NCI-H2081 (cell line): ENCODE data around the gene LTB4R.
"Not testable (repeated sequence)": the region's sequence is repeated elsewhere in the genome, so short reads cannot be mapped to it uniquely, and the experiment has no call there.

ENCODE experiments used
- DNase-seq, 2 experiments: peaks; one replicate each; lab custom pipeline; 2025; lab: John Stamatoyannopoulos, UW

Gene LTB4R

DNA sequence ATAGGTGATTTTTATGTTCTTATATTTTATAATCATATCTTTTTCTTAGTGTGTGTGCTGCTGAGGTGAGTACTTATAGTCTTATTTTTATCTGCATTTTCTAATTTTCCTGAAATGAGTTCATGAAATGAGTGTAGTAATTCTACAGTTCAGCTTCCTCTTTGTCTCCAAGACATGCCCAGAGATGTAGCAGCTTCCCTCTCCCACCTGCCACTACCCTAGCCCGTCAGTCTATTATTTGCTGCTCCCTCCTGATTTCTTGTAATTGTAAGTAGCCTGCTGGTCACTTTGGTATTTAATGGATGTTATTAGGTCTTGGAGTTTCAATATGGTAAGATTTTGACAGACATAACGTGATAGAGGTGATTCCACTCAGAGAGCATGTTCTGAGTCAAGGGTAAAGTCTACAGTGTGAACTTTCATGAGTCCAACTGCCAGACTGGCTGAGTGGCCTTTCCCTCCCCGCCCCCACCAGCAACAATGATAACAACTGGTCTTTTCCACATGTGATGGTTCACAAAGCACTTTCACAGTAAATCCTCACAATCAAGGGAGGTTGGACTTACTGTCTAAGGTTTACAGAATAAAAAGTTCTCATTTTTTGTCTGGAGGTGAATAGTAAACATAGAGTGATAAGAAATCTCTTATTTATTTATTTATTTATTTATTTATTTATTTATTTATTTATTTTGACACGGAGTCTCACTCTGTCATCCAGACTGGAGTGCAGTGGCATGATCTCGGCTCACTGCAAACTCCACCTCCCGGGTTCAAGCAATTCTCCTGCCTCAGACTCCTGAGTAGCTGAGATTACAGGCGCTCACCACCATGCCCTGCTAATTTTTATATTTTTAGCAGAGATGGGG lies 32.7 kb downstream of the LTB4R start:
- no peak for DNase-seq

DNA sequence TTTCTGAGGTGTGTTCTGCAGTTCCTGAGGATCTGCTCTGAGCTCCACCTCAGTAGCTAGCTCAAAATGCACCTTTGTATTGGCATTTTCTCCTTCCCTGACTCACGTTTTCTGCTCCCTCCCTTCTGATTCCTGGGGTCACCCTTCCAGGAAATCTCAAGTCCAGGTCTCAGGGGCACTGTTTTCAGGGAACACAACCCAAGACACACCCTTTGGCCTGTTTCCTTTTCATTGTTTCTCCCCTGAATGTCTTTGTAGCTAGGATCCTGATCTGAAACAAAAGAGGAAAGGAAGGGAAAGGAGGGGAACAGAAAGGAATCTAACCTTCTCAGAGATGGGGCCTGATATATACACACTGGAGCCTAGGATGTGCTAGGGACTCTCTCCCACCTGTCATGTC lies 35.8 kb downstream of the LTB4R start:
- DNase-seq = no peak

DNA sequence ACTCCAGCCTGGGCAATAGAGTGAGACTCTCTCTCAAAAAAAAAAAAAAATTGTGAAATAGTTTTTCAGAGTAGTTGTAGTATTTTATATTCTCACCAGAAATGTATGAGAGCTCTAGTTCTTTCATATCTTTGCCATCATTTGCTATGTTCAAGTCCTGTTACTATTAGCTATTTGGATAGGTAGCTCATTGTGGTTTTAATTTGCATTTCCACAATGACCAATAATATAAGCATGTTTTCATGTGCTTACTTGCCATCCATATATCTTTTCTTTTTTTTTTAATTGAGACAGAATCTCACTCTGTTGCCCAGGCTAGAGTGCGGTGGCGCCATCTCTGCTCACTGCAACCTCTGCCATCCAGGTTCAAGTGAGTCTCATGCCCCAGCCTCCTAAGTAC lies 36.9 kb downstream of the LTB4R start:
- no peak for DNase-seq

DNA sequence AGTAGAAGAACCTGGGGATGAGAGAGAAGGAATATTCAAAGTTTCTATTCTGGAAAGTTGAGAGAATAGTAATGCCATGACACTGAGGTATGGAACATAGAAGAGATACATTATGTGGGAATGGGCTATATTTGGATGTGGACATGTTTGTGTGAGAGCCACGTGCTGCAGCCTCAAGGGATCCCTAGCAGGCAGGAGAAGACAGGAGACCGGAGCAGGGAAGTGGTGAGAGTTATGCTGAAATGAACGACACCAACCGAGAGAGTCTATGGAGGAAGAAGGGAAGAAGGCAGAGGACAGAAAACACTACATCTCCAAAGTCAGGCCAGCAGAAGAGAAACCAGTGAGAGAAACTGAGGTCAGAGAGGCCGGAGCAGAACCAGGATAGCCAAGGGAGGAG lies 38.4 kb downstream of the LTB4R start:
- DNase-seq = no peak

DNA sequence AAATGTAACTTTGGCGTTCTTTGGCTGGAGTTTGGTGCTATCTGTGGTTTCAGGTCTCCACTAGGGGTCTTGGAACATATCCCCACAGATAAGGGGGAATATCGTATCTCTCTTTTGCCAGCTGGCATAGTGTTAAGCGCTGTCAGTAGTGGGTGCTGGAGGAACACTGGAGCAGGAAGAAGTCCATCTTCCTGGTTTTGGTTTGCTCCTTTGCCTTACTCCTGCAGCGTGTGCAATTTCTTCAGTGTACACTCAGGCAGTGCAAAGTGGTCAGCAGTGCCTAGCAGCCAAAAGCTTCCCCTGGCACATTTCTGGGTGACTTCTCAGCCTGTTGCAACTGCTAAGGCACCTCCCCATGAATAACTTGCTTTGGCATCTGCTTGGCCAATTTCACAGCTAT lies 40.2 kb downstream of the LTB4R start:
- DNase-seq = no peak

DNA sequence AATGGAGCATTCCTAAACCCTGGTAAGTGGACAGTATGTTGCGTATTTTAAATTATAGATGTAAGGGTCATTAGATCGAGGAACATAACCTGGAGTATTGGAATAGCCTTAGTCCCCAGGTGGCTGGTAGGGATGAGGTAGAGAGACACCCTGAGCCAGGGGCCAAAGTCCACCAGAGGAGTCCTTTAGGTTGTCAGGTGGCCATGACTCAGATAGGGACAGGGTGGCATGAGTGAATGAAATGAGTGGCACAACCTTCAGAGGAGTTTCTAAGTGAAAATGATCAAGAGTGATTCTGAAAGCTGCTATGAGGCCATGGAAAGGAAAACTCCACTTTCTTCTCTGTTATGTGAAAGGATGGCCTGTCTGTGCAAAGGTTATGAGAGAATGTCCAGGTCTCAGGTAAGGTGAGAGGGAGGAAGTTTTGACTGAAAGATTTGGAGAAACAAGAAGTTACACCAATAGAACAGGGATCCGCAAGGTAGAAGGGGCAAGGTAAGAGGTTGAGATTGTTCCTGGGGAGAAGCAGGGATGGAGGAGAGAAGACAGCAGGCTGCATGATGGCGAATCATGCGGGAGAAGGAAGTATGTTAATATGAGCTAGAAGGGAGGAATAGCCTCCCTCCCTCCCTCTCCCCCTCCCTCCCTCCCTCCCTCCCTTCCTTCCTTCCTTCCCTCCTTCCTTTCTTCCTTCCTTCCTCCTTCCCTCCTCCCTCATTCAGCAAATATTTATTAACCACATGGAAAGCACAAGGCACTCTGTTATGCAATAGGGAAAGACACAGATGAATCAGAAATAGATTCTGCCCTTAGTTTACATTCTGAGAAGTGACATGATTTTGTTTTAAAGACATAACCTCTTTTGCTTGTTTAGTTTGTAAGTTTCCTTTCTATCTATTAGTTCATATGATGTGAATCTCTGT lies 42.5 kb downstream of the LTB4R start:
- no peak for DNase-seq

DNA sequence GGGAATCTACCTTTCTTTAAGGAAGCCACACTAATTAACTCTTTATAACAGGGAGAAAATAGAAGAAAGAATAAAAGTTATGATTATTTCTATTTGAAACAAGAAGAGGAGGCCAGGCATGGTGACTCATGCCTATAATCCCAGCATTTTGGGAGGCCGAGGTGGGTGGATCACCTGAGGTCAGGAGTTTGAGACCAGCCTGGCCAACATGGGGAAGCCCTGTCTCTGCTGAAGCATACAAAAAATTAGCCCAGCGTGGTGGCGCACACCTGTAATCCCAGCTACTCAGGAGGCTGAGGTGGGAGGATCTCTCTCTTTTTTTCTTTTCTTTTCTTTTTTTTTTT lies 43.2 kb downstream of the LTB4R start:
- DNase-seq = not testable (repeated sequence)

DNA sequence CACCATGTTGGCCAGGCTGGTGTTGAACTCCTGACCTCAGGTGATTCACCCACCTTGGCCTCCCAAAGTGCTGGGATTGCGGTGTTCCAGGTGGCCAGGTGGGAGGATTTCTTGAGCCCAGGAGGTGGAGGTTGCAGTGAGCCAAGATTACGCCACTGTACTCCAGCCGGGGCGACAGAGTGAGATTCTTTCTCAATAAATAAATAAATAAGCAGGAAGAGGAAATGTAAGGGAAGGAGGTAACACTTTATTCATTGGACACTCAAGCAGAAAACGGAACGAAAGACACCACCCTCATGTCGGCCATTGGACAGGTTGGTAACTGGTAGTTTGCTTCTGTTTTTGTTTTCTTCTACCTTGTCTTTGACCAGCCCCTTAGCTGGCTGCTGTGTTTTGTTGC lies 43.7 kb downstream of the LTB4R start:
- no peak for DNase-seq

DNA sequence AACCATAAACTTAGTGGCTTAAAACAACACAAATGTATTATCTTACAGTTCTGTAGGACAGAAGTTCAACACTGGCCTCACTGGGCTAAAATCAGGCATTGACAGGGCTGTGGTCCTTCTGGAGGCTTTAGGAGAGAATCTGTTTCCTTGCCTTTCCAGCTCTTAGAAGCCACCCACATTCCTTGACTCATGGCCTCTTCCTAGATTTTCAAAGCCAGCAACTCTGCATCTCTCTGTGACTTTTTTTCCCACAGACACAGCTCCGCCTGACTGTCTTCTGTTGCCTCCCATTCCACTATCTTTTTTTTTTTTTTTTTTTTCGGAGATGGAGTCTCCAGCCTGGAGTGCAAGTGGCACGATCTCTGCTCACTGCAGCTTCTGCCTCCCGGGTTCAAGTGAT lies 44.9 kb downstream of the LTB4R start:
- DNase-seq = no peak

DNA sequence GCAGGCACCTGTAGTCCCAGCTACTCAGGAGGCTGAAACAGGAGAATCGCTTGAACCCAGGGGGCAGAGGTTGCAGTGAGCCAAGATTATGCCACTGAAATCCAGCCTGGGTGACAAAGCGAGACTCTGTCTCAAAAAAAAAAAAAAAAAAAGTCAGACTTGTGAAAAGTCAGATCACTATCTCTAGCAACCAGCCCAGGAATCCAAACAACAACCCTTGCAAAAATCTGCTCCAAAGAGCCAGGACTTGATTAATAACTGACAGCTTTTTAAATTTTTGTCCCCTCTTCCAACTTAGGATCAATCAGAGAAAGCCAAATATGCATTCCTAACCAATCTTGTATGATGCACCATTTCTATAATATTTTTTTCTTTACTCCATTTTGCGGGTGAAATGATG lies 49.0 kb downstream of the LTB4R start:
- no peak for DNase-seq

DNA sequence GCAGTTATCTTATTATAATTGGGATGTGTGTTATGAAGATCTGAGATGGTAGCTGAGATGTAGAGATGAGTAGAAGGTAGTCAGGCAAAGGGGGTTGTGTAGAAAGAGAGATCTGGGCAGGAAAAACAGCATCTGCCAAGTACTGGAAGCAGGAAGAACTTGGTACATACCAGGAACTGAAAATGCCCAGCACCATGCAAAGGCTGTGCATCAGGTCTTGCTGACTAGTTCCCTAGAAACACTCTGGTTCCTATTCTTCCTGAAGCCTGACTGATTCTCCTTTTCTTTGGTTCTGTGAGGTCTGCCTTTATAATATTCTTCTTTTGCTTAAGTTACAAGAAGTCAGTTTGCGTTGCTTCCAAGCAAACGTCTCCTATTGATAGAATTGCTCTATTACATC lies 50.0 kb downstream of the LTB4R start:
- DNase-seq = no peak

DNA sequence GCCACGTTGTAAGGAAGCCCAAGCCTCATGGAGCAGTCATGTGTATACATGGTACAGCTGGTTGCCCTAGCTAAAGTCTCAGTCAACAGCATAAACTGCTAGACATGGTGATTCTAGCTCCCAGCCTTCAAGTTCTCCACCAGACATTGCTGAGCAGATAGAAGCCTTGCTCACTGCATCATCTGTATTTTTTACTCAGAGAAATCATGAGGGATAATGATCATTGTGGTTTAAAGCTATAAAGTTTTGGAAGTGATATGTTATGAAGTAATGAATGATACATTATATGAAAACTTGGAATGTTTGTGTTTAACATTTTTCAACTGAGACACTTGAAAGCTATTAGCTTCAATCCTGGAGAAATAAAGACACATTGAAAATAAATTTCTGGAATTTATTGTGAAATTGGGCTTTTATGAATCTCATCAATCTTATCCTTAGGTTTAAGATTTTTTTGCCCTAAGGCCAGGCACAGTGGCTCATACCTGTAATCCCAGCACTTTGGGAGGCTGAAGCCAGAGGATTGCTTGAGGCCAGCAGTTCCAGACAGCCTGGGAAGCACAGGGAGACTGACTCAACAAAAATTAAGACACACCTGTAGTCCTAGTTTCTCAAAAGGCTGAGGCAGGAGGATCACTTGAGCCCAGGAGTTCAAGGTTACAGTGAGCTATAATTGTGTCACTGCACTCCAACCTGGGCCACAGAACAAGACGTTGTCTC lies 51.1 kb downstream of the LTB4R start:
- no peak for DNase-seq

DNA sequence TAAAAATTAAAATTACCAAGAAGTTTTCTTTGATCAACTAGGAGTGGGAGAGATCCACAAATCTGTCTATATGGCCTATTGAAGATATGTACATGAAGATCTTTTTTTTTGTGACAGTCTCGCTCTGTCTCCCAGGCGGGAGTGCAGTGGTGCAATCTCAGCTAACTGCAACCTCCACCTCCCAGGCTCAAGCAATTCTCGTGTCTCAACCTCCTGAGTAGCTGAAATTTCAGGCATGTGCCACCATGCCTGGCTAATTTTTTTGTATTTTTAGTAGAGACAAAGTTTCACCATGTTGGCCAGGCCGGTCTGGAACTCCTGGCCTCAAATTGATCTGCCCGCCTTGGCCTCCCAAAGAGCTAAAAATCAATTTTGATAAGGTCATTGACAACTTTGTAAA lies 52.1 kb downstream of the LTB4R start:
- no peak for DNase-seq

DNA sequence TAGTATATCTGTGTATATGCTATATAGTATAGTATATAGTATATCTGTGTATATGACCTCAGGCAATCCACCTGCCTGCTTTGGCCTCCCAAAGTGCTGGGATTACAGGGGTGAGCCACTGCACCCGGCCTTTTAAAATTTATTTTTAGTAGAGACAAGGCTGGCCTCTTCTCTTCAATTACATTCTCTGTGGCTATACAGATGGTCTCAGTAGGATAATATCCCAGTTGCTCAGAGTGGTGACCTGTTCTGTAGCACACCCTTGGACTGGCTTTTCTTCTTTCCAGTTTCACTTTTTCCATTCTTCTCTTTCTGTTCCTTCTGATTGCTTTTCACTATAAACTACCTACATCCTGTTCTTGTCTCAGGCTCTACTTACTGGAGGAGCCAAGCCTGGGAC lies 53.5 kb downstream of the LTB4R start:
- no peak for DNase-seq

DNA sequence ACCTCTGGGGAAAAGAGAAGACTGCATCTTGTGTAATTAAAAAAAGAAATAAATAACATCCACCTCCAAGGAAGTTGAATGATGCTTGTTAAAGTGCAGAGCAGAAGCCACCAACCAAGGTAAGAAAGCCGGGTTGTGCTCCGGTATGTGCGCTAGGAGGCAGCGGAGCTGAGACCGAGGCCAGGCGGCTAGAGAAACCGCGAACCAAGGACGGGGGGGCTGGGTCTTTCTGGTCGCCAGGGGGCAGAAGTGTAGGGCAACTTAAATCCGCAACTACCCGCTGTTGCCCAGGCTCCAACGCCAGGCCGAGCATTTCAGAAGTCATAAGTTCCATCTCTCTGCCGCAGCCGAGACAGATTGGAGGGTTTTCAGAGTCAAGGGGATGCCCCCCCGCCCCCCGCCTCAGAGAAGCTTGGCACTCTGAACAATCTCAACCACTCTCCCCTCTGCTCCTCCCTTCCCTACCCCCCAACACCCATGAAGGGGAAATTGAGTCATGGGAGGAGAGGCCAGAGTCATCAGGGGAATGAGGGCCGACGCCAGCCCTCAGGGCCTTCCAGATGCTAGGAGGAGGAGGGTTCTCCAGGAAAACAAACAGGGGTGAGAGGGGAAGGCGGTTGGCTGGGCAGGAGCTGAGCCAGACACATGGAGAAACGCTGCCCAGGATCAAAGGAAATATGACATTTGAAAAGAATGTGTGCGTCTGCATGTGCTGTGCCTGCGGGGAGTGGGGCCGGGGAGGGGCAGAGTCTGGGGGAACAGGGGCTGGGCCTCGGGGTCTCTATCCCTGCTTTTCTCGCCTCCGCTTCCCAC lies 54.5 kb downstream of the LTB4R start:
- DNase-seq = peak; percentile 17 to 56

DNA sequence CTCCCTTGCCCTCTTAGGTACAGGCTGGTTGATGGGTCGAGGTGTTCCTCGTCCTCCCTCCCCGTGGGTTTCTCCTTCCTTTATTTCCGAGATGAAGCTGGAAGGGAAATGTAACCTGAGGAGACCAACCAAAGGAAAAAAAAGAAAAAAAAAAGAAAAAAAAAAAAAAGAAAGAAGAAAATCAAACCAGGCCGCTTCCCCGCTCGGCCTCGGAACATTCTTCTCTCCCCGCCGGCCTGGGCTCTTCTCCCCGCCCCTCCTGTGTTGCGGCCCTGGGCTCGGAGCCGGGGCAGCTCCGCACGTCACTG lies 55.1 kb downstream of the LTB4R start:
- DNase-seq = no peak

DNA sequence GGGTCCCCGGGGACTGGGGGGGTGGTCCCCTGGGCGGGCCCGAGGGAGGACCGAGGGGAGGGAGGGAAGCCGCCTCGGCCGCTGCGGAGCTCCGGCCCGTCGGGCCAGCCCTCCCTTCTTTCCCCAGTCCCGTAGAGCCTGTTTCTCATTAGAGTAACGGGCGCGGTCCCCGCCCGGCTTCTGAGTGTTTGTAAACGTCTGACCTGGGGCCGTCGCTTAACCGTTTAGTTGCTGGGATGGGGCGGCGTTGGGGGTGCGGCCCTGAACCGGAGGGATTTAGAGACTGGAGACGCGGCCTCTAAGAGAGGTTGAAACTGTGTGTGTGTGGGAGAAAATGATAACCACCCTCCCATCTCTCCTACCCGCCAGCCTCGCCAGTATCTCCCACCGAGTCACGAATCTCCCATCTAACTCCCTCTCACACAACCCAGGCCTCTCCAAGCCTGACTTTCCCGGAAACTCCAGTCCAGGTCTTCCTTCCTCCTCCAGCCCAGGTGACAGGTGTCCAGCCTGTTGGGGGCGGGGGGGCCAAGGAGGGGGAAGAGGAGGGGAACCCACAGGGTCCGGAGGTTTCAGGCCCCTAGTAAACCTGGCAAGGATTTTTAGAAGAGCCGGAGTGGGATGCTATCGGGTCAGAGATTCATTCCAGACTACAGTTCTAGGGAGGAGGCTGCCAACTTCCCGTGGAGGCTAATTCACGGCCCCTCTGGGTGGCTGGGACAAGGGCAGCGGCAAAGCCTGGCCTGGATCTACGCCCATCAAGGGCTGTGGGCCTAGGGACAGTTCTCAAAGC lies 55.6 kb downstream of the LTB4R start:
- DNase-seq = peak; percentile 98
